Daoy (cell line): Measurements from ENCODE around the gene CCDC188. TPM values are rescaled to one million over a fixed set of nuclear protein-coding genes. Genes with fewer than 3 reads are reported as not detected.

Experiments used
- DNase-seq: peaks from one replicate; pipeline ENCODE4 v3.0.0-alpha.2; 2015; ENCODE audit warnings: low read depth
- total RNA-seq: library from RNA; depleted of rRNA; stranded (reverse); fragments of >200 nt; shearing (Covaris generic); gene quantifications from 2 replicates; pipeline ENCODE4 v1.2.3, GENCODE V29; 2014

The CCDC188 gene
- total RNA-seq, 1 experiment from 2014 or later = 0.51 TPM

DNA sequence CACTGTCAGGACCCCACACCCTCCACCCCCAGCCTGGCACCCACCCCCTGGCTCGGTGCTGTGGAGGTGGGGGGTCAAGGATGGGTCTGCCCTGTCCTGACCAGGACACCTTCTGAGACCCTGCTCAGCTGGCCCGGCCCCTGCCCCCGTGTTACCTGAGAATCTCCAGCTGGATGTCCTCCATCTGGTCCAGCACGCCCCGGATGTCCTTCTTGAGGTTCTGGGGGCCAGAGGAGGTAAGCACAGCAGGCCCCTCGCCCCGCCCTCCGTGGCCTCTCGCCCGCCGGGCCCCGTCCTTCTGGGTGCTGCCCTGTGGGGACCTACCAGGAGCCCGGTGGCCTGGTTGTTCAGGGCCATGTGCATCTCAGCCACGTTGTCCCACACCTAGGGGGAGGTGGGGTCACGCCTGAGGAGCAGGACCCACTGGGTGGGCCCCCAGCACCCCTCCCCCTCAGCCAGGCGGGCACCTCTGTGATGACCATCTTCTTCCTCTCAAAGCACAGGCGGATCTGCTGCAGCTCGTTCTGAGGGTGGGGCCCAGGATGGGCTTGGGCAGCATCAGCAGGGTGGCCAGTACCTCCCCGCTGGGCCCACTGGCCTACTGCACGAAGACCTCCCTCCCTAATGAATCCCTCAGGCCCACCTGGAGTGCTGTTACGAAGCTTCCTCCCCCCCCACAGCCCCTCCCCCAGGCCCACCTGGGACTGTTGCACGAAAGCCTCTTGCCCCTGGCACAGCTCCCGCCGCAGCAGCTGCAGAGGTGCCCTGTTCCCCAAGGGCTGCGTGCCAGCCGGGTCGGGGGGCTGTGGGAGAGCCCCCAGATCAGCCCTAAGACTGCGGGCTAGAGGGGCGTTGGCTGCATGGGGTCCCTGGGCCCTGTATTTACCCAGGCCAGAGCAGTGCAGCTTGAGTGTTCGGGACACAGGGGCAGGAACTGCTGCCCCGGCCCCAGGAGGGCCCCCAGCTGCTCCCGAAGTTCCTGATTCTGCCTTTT lies 1.3 kb downstream of the CCDC188 start:
- DNase-seq = no peak

DNA sequence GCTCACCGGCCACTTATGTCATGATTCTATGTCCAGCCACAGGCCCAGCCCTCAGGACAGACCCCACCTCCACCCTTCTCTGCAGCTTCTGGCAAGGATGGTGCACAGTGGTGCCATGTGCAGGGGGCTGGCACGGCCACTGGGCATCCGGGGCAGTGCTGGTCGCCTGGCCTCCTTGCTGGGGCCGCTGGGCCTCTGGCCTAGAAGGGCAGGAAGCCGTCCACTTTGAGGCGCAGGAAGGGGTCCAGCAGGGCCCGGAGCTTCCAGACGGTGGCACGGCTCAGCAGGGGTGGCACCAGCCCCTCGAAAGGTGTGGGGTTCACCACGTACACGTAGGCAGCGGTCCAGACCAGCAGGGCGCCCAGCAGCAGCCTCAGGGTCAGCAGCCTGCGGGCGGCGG lies 2.4 kb downstream of the CCDC188 start:
- no peak for DNase-seq

DNA sequence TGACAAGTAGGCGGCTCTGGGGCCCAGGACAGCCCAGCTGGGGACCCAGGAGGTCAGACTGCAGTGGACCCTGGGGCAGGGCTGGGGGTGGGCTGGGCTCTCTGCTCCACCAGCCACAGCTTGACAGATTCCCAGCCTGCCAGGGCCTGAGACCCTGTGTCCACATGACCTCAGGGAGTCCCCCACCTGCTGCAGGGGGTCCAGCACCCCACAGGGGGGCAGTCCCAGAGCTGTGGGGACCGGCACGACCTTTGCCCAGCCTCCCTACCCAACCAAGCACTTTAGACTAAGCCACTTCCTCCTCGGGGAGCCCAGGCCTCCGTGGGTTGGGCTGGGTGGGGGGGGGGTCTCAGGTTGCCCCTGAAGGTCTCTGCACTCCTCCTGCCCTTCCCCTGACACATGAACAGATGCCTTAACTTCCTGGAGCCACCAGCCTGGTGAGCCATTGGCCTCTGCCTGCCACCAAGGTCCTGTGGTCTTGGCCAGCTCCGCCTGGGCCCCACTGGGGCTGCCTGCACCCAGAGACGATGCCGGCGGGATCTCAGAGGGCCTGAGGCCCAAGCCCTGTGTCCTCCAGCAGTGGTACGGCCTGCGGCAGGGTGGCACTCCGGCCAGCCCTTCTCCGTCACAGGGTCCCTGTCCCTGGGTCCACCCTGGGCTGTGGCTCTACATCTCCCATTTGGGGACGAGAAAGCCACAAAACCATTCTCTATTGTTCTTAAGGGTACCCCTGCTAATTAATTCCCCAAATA lies 3.4 kb downstream of the CCDC188 start:
- DNase-seq = no peak

DNA sequence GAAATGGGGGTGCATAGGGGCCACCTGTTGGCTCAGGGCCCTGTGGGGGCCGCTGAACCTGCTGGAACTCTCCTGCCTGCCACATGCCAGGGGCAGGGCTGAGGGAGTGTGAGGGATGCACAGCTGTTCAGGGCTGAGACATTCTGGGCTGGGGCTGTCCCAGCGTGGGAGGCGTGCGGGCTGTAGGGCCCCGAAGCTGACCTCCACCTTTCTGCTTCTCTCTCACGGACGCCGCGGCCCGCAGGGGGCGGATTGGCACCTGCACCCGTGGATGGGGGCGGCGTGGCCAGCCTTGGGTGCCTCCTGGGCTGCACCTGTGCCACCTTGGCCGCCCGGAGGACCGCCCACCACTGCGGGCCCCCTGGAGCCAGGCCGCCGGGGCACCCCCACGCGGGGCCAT lies 4.1 kb downstream of the CCDC188 start:
- DNase-seq = no peak

DNA sequence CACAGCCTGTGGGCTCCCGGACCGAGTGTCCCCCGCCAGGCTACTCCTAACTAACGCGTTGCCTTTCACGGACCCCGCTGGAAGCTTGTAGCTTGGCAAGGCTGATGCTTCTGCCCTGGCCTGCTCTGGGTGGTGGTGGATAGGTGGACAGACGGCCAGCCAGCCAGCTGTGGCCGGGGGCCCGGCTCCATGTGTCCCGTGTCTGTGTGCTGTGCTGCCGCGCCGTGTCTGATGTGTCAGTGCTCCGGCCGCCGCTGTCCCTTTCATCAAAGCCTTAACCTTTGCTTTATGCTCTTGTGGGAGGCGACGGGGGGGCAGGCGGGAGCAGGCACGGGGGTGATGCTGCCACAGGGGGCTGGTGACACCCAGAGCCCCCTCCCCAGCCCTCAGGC lies 5.0 kb downstream of the CCDC188 start:
- no peak for DNase-seq

DNA sequence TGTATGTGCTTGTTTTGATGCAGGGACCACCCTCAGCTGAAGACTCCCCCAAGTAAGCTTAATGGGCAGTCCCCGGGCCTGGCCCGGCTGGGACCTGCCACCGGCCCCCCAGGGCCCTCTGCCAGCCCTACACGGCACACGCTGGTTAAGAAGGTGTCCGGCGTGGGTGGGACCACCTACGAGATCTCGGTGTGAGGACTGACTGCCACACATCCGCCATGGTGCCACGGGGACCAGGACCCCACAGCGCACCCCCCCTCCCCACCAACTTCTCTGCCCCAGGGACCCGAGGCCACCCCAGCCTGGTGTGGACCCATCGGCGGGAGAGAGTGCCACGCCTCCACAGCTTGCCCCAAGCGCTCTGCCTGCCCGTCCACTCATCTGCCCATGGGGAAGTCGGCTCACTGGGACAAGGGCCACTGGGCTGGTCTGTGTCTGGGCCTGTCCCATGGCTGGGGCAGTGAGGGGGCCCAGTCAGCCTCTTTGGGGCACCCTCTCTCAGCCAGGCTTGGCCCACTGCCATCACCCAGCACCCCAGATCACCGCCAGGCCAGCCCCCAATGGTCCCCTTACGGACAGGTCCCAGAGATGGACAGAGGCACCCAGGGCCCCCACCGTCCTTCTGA lies 5.5 kb downstream of the CCDC188 start:
- no peak for DNase-seq

DNA sequence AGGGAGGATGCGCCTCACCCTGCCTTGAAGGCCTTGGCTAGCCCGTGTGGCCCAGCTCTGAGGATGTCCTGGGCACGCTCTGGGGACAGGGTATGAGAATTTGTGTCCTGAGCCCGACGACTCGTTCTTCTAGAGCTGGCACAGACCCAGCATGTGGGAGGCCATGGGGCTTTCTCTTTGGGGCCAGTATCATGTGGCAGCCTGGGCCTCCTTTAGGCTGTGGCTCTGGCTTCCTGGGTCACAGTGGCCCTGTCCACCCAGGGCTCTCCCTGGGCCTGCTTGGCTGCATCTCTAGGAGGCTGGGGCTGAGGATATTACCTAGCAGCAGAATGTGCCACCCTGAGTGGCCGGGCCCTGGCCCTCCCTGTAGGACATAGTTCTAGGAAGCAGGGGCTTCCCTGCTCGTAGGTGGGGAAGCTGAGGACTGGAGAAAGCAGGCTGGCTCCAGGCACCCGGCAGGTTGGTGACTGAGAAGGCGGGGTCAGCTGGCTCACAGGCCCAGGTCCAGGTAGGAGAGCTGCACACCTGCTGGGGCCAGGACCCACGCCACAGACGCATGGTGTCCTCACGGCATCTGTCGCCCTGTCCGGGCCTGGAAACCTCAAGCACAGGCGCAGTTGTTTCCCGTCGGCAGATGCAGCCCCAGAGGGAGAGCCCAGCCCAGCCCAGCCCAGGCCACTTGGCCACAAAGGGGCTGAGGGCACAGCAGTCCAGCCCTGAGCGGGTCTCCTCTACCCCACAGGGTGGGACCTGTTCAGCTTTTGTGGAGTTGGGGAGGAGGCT lies 6.8 kb downstream of the CCDC188 start:
- DNase-seq = no peak

DNA sequence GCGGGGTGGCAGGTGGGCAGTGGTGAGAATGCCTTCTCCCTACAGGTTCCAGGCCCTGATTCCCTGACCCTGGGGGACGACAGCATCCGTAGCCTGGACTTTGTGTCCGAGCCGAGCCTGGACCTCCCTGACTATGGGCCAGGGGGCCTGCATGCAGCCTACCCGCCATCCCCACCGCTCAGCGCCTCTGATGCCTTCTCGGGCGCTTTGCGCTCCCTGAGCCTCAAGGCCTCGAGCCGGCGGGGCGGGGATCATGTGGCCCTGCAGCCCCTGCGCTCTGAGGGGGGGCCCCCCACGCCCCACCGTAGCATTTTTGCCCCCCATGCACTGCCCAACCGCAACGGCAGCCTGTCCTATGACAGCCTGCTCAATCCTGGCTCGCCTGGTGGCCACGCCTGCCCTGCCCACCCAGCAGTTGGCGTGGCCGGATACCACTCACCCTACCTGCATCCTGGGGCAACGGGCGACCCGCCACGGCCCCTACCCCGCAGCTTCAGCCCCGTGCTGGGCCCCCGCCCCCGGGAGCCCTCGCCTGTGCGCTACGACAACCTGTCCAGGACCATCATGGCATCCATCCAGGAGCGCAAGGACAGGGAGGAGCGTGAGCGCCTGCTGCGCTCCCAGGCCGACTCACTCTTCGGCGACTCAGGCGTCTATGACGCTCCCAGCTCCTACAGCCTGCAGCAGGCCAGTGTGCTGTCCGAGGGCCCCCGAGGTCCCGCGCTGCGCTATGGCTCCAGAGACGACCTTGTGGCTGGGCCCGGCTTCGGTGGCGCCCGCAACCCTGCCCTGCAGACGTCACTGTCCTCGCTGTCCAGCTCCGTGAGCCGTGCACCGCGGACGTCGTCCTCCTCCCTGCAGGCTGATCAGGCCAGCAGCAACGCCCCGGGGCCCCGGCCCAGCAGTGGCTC lies 7.9 kb downstream of the CCDC188 start:
- no peak for DNase-seq

DNA sequence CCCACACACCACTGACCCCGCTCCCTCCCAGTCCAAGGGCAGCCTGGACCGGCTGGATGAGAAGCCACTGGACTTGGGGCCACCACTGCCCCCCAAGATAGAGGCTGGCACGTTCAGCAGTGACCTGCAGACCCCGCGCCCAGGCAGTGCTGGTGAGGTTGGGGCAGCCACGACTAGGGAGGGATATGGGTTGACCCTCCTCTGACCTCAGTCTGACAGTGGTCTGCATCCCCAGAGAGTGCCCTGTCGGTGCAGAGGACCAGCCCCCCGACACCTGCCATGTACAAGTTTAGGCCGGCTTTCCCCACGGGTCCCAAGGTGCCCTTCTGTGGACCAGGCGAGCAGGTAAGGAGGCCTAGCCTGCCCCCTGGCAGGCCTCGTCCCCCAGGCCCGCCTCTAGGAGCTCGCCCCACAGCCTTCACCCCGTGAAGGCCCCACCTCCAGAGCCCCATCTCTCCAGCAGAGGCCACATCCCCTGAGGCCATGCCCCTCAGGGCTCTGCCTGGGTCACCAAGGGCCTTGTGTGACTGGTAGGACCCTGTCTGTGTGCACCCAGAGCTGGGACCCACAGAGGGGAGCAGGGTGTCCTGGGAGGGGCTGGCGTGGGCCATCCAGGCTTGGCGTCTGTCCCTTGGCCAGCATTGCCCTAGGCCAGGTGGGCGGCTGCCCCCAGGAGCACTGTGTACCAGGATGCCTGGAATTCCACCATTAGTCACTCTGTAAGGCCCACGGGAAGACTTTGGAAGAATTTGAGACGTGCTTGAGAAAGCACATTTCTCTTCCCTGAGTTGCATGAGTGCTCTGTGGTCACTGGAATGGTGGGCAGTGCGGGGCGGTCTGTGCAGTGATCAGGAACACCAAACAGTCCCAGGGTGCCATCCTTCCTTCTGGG lies 9.4 kb downstream of the CCDC188 start:
- peak; percentile 47 for DNase-seq

DNA sequence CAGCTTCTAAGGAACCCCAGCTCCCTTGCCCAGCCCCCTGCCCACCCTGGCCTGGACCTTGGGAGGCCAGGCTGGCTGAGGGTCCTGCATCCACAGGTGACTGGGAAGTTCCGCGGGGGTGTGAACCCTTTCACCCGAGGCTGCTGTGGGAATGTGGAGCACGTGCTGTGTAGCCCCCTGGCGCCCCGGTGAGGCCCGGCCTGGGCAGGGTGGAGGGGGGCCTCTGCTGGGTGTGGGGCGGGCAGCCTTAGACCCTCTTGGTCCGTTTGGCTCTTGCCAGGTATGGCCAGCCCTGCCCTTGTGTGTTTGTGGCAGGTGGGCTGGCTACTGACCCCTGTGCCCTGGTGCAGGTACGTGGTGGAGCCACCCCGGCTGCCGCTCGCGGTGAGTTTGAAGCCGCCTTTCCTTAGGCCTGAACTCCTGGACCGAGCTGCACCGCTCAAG lies 10.3 kb downstream of the CCDC188 start:
- no peak for DNase-seq

DNA sequence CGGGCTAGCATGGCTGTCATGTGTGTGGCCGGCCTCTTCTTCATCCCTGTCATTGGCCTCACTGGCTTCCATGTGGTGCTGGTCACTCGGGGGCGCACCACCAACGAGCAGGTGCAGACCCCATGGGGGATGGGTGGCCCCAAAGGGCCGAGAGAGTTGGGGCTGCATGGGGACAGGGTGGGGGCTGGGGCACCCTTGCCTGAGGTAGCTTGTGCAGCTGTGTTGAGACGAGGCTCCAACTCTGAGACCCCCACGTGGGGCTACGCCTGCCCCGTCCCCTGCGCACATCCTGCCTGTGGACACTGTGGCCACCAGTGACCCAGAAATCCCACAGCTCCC lies 10.8 kb downstream of the CCDC188 start:
- no peak for DNase-seq

DNA sequence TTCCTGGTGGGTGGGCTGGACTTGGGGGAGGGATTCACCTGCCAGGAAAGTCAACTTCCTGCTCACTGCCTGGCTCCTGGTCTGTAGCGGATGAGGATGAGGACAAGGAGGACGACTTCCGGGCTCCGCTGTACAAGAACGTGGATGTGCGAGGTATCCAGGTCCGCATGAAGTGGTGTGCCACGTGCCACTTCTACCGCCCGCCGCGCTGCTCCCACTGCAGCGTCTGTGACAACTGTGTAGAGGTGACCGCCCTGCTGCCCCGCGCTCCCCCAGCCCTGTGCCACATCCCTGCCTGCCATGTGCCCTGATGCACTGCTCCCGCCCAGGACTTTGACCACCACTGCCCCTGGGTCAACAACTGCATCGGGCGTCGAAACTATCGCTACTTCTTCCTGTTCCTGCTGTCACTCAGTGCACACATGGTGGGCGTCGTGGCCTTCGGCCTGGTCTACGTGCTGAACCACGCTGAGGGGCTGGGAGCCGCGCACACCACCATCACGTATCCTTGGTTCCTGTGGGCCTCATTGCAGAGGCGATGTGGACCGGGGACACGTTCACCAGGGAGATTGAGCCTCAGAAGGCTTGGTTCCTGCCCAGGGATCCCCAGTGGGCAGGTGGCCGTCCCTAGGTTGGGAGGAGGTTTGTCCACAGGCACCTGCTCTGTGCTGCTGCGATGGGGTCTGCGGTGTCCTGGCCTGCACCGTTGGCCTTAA lies 11.3 kb downstream of the CCDC188 start:
- no peak for DNase-seq

DNA sequence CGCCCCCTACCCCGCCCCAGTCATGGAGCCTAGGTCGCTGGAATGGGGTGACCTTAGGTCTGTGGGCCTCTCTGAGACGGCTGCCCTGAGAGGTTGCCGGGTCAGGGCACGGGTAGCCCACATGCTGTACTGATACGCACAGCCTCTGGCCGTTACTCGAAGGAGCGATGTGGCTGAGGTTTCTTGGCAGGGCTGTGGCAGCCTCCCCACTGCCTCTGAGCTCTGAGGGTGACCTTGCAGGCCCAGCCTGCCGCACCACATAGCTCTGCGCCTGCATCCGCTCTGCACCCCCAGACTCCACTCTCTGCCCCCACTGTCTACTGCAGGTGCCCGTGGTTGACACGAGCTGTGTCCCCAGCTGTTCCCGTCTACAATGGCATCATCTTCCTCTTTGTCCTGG lies 12.0 kb downstream of the CCDC188 start:
- DNase-seq = no peak

DNA sequence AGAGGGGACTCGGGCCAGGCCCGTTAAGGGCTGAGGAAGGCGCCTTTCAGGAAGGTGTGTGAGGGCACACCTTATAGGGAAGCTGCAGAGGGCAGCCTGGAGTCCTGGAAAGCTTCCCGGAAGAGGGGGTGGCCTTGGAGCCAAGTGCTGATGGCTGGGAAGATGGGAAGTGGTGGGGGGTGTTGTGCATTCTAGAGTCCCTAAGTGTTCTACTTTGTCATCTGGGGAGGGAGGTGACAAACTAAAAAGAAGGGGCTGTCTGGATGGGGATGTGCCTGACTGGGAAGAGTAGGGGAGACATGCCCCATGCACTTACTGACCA lies 12.5 kb downstream of the CCDC188 start:
- no peak for DNase-seq

DNA sequence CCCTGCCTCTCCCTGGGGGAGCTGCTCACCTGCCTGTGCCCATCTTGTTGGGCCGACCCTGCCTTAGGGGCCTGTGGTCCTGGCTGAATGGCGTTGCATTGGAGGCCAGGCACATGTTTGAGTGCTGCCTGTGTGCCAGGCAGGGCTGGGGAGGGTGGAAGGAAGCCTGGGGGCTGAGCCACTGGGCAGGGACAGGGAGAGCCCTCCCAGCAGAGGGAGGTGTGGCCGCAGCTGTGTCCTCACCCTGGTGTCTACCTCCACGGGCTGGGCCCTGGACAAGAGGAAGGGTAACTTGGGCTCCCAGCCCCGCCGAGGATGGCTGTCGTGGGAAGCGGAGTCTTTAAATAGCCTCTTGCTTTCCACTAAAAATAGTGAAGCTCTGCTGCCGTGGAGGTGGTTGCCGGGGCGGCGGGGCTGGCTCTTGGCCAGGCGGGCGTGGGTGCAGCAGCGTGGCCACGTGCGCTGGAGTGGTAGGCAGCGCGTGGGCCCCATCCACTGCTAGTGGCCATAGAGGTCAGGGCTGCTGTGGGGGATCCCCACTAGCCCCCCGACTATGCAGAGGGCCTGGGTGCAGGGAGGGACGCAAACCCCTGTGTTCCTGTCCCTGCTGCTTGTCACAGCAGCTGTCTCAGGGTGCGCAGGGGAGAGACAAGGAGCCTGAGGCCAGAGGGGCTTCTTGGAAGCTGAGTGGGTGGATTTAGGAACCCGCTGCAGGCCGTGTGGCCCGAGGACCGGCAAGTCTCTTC lies 13.0 kb downstream of the CCDC188 start:
- DNase-seq = no peak

DNA sequence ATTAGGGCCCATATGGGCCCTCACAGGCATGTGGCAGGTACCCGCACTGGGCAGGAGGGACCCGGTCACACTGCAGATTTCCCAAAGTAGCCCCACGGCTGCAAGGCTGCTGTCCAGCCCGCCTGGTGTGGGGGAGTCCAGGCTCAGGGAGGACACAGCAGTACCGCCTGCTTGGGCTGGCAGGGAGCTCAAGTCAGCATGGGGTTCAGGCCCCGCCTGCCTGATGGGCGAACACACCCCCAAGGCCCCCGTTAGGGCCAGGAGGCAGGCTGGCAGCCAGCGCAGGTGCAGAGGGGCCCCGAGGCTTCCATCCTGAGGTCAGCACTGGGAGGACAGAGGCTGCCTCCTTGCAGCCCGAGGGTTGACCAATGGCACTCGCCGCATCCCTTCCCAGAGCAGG lies 13.7 kb downstream of the CCDC188 start:
- no peak for DNase-seq

DNA sequence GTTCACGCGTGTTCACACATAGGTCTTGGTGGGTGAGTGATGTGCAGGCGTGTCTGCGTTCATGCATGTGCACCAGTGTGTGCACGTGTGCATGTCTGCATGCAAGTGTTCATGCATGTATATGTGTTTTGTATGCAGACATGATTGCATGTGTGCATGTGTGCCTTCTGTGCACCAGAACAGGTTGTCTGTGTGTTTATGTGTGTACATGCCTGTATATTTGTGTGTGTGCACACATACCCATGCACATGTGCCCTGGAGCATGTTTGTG lies 14.3 kb downstream of the CCDC188 start:
- no peak for DNase-seq

DNA sequence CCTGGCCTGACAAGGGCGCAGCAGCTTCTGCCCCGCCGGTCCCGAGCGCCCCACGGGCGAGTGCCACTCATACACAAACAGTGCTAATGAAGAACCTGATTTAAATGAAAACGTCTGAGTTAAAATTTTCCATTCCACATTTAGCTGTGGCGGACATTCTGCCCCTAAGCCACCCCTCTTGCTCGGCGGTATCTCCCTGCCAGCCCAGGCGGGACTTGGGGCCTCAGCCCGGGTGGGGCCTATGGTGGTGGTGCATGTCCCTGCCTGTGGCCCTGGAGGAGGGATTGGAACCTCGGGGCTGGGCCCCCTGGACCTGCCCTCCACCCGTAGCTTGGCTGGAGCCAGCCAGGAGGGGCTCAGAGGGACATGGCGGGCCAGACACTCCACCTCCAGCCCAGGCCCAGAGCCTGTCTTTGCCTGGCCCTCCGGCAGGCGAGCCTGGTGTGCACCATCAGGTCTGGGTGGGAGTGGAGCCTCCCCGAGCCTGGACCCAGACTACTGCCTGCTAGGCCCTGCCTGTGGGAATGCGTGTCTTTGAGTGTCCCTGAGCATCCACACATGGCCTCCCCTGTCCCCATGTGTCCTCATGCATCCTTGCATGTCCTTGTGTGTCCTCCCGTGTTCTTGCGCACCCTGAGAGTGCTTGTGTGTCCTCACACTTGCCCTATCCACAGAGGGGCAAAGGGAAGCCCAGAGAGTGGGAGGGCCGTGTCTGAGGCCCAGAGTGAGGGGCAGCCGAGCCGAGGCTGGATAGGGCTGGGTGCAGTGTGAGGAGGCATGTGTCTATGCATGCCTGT lies 14.9 kb downstream of the CCDC188 start:
- no peak for DNase-seq
